OCI-LY3 (cell line): ENCODE measurements around the gene TNK2.

ENCODE experiments used
- EZH2phosphoT487 ChIP-seq: fragments of 200-600 bp; shearing (Covaris generic); IDR thresholded peaks from 2 replicates; pipeline ENCODE4 v1.6.1; 2018; ENCODE audit warnings: antibody characterized with exemption, mixed run types, low read depth
- TF ChIP-seq, protein P1 (sequence below): fragments of 200-600, 300-600 bp; sonication (generic); IDR thresholded peaks from 2 replicates; pipeline ENCODE4 v1.5.1; 2014; ENCODE audit warnings: antibody characterized with exemption, low read length, low read depth

DNA sequence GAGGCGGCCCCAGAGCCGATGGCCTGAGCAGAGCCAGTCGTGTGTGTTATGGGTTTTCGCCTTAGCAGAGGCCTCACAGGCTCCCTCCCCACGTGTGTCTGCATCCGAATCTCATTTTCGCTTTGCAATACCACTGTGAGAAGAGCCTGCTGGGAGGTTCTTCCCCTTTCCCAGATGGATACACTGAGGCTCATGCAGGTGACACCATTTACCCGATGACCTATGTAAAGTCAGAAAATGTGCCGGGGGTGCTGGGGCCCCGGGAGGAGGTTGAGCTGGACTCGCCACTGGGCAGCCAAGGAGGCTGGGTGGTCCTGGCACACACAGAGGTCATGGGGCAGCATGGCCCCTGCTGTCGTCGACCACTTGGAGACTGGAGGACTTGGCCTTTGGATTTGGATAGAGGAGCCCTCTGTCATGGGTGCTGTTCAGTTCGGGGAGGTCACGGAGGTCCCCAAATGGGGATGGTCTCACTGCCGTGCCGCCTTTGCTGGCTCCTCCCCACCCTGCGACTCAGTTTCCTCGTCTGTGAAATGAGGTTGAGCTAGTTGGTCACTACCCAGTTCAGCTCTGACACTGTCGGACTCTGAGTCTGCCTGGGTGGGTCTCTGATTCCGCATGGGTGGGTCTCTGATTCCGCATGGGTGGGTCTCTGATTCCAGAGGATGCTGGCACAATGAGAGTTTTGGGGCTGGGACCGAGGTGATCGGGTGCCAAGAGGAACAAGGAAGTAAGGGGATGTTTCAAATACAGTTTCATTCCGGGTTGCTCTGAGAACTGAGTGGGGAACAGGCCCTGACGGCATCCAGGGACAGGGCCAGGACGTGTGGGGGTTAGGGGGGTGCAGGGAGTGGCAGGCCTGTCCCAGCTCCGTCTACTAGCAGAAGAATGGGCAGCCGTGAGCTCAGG, 73.4 kb downstream of the TNK2 start:
- TF ChIP-seq, protein P1, sequence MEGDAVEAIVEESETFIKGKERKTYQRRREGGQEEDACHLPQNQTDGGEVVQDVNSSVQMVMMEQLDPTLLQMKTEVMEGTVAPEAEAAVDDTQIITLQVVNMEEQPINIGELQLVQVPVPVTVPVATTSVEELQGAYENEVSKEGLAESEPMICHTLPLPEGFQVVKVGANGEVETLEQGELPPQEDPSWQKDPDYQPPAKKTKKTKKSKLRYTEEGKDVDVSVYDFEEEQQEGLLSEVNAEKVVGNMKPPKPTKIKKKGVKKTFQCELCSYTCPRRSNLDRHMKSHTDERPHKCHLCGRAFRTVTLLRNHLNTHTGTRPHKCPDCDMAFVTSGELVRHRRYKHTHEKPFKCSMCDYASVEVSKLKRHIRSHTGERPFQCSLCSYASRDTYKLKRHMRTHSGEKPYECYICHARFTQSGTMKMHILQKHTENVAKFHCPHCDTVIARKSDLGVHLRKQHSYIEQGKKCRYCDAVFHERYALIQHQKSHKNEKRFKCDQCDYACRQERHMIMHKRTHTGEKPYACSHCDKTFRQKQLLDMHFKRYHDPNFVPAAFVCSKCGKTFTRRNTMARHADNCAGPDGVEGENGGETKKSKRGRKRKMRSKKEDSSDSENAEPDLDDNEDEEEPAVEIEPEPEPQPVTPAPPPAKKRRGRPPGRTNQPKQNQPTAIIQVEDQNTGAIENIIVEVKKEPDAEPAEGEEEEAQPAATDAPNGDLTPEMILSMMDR, result no peak
- TF ChIP-seq EZH2phosphoT487, result no peak
